ENCODE data around the gene LAMA3.

The LAMA3 gene

GRCh38 chr18:23825496-23825895 lies 136.2 kb downstream of the LAMA3 start:
- no peak for DNase-seq

GRCh38 chr18:23825978-23826405 lies 136.7 kb downstream of the LAMA3 start:
- no peak for DNase-seq

GRCh38 chr18:23826850-23827620 lies 137.8 kb downstream of the LAMA3 start:
- DNase-seq: no peak

GRCh38 chr18:23827681-23828080 lies 138.4 kb downstream of the LAMA3 start:
- no peak for DNase-seq

- no peak for DNase-seq
Observed at GRCh38 chr18:23828426-23828825, 139.2 kb downstream of the LAMA3 start.

- no peak for DNase-seq
Observed at GRCh38 chr18:23832911-23833310, 143.7 kb downstream of the LAMA3 start.

GRCh38 chr18:23833714-23834113 lies 144.5 kb downstream of the LAMA3 start:
- DNase-seq: no peak

GRCh38 chr18:23835091-23835490 lies 145.8 kb downstream of the LAMA3 start:
- no peak for DNase-seq

GRCh38 chr18:23835506-23835905 lies 146.3 kb downstream of the LAMA3 start:
- DNase-seq: no peak

GRCh38 chr18:23837591-23837990 lies 148.3 kb downstream of the LAMA3 start:
- no peak for DNase-seq

- DNase-seq: no peak
Observed at GRCh38 chr18:23838233-23838632, 149.0 kb downstream of the LAMA3 start.

GRCh38 chr18:23838801-23839366 lies 149.6 kb downstream of the LAMA3 start:
- DNase-seq: no peak

- DNase-seq: no peak
Observed at GRCh38 chr18:23842305-23842704, 153.1 kb downstream of the LAMA3 start.

- DNase-seq: no peak
Observed at GRCh38 chr18:23844991-23845680, 155.9 kb downstream of the LAMA3 start.

GRCh38 chr18:23845988-23846630 lies 156.9 kb downstream of the LAMA3 start:
- DNase-seq: no peak

- DNase-seq: no peak
Observed at GRCh38 chr18:23847321-23847986, 158.2 kb downstream of the LAMA3 start.

GRCh38 chr18:23849141-23849540 lies 159.9 kb downstream of the LAMA3 start:
- no peak for DNase-seq

- no peak for DNase-seq
Observed at GRCh38 chr18:23850215-23850614, 161.0 kb downstream of the LAMA3 start.

- no peak for DNase-seq
Observed at GRCh38 chr18:23851470-23852002, 162.3 kb downstream of the LAMA3 start.

- no peak for DNase-seq
Observed at GRCh38 chr18:23852236-23853045, 163.2 kb downstream of the LAMA3 start.

- DNase-seq: no peak
Observed at GRCh38 chr18:23853448-23854195, 164.4 kb downstream of the LAMA3 start.
